Urothelium cell line (cell line): ENCODE measurements around the gene TULP1.

Source experiments
- DNase-seq: peaks from one replicate; pipeline ENCODE4 v3.0.0; 2011; ENCODE audit warnings: low spot score, mixed read lengths
- FAIRE-seq: peaks from 2 replicates; lab custom pipeline; 2011; peaks lifted over from hg19 to GRCh38; lab: Jason Lieb, UNC

Gene TULP1

GRCh38 chr6:35486005-35486925 lies 26.4 kb downstream of the TULP1 start:
- FAIRE-seq (no peak), DNase-seq (peak; percentile 50)

DNA sequence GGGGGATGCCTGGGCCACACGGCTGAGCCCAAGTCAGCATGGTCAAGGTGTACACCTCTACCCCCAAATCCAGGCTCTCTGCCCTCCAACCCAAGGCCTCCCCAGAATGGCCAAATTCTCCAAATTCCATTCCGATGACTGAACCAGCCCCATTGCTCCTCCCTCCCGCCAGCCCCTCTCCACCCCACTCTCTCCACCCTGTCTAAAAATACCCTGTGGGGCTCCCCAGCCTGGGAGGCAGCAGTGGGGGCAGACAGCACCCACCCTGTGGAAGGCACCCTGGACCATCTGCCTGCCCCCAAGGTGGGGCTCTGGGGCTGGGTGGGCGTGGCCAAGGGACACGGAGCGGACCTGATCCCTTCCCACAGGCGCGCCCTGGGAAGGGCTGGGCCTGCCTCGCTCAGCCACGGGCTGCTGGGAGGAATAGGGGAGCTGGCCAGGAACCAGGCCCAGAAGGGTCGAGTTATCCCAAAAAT lies 27.3 kb downstream of the TULP1 start:
- peak; percentile 91 for FAIRE-seq
- DNase-seq, result peak; percentile 91

DNA sequence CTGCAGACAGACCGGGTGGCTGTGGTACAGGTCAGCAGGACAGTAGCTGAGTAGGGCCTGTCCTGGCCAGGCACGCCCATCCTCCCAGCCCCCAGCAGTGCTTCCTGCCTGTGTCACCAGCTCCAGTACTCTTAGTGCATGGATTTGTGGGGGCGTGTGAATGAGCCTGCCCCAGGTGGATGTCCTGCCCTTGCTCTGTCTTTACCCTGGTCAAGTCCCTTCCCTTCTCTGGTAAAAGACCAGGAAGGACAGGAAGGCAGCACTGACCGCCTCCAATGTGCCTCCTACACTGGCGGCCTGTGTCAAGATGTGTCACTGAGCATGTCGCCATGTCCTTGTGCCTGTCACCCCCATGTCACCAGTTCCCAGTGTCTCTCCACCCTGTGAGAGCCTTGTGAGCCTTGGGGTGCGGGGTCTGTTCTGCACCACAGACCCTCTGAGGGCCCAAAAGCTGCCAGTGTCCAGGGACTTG lies 27.7 kb downstream of the TULP1 start:
- DNase-seq, result peak; percentile 70

DNA sequence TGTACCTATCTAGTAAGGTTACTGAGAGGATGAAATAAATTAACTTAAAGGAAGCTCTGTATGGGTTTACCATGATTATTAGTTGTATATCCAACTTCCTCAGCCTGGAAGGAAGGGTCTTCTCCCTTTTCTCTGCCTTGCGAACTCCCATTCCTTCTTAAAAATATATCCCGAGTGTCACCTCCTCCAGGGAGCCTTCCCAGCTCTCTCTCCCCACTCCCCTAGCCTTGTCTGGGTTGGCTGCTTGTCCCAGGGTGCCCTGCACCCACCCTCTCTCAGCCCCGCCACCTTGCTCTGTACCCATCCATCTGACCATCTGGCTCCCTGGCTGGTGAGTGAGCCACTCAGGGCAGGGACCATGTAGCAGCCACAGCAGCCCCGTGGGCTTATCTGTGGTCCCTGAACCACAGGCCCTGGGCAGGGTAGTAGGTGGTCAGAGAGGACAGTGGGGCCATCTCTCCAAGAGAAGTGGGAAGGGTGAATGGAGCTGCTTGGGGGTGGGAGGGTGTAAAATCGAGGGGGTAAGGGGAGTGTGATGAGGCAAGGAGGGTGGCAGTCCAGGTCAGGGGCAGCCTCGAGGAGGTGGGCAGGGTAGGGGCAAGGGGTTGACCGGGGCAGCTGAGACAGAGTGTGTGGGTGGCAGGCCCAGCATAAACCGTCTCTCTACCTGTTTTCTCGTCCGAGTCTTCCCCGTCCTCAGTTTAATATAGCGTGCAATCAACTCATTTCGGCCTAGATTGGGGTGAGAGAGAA lies 28.6 kb downstream of the TULP1 start:
- DNase-seq, result no peak
- no peak for FAIRE-seq

More for the DNA sequence above, 27.7 kb downstream of the TULP1 start:
- FAIRE-seq, result peak; percentile 95

- FAIRE-seq (no peak), DNase-seq (no peak)
Measured at GRCh38 chr6:35483490-35483889, 29.2 kb downstream of the TULP1 start.

DNA sequence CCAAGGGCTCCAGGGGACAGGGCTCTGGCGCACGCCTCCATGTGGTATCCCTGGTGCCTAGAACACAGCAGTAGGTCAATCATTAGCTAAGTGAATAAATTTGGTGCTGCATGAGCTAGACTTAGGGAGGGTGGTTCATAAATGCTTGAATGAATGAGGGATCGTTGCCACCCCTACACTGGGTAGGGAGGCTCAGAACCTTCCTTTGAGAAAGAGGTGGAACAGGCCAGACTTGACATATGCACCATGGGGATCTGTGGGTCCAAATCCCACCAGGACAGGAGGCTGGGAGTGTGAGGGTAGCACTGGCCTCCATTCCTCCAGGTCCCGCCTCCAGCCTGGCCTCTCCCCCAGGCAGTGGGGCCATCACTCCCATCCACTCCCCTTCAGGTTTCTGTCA lies 29.6 kb downstream of the TULP1 start:
- no peak for DNase-seq
- no peak for FAIRE-seq

DNA sequence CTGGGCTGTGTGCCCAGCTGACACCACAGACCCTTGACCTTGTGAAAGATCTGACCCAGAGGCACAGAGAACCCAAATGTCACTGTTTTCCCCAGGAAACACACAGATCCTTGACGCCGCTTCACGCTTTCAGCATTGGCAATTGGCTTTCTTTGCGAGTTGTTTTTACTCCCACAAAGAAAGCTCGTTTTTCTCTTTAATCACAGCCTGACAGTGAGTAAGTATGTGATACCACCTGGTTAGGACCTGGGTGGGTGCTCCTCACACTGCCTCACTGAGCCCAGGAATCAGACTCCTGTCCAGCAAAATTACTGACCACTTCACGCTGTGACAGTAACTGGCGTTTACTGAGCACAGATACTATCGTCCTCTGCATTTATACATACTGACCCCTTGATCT lies 31.5 kb downstream of the TULP1 start:
- no peak for DNase-seq
- FAIRE-seq, result no peak

DNA sequence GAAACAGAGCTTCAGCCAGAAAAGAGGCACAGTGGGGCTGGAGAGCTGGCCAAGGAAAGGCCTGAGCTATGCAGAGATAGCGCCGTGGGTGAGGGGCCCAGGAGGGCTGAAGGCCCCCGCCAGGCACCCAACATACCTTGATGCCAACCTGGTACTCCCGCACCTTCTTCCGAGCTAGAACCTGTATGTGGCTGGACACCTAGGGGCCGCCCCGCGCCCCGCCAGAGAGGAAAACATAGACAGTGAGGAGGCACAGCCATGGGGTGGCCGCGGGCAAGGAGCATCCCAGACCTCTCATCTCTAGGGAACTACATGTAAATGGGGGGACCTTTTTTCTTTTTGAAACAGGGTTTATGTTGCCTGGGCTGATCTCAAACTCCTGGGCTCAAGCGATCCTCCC lies 32.5 kb downstream of the TULP1 start:
- no peak for FAIRE-seq
- no peak for DNase-seq

DNA sequence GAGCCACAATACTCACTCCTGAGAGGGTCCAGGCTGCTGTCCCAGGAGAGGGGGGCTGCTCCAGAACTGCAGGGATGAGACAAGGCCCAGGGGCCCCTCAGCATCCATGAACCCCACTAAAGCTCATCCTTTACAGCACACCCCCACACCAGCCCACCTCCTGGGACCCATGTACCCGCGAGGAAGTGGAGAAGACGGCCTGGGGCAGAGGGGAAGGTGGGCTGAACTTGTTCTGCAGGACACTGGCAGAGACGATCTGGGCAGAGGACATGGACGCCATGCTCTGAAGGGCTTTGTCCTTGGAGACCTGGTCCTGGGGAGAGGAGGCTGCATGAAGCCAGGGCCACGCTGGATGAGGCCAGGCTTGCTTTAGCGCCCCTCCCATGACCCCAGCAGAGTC lies 34.4 kb downstream of the TULP1 start:
- DNase-seq (no peak), FAIRE-seq (no peak)

GRCh38 chr6:35477551-35478179 lies 35.0 kb downstream of the TULP1 start:
- DNase-seq (no peak), FAIRE-seq (no peak)

GRCh38 chr6:35477028-35477427 lies 35.7 kb downstream of the TULP1 start:
- DNase-seq, result no peak

GRCh38 chr6:35476004-35476403 lies 36.7 kb downstream of the TULP1 start:
- DNase-seq, result no peak
- FAIRE-seq, result no peak

More at GRCh38 chr6:35477028-35477427, 35.7 kb downstream of the TULP1 start:
- no peak for FAIRE-seq

DNA sequence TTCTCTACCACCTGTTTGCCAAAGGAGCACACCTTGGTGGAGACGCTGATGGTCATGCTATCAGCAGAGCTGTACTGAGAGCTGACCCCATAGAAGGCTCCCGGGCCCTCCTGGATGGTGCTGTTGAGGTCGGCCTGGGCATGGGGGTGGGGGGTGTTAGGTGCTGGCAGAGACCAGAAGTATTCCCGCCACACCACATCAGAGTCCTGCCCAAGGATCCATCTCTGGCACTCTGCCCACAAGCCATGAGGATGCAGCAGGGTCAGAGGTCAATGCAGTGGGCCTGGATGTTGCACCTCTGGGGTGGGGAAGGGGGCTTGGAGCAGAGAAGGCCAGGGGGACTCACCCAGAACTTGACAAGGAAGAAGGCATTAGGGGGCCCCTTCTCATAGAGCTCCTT lies 37.1 kb downstream of the TULP1 start:
- DNase-seq, result no peak
- no peak for FAIRE-seq

GRCh38 chr6:35474942-35475570 lies 37.6 kb downstream of the TULP1 start:
- FAIRE-seq (no peak), DNase-seq (no peak)

DNA sequence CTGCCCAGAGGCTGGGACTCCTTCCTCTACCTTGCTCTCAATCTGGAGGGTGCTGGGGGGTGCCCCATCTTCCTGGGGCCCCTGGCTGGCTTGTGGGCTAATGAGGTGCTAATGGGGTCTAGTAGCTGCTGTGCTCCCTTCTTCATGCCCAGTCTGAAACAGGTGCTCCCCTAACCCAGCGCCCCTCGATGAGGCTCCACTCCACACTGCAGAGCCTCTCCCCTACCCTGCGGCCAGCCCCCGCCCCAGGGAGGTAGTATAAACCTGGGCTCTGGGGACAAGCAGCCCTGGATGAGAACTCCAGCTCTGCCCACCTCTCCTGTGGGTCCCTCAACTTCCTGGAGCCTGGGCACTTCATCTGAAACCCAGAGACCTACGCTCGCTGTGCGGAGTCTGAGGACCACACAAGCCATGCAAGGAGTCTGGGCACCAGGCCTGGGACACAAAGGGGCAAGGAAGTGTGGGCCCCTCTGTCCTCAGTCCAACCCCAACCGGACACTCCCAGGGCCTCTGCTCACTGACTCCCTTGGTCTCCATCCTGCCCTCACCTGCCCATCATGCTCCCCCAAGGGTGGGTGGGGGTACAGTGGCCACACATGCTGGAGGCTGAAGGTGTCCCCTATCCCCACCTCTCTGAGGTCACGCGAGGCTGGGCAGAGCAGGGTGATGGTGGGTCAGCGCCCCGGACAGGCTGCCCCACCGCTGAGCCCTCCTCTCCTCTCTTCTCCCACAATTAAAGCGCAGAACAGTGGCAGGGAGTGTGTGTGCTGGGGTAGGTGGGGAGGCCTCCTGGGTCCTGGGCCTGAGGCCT lies 38.4 kb downstream of the TULP1 start:
- DNase-seq (no peak), FAIRE-seq (no peak)

DNA sequence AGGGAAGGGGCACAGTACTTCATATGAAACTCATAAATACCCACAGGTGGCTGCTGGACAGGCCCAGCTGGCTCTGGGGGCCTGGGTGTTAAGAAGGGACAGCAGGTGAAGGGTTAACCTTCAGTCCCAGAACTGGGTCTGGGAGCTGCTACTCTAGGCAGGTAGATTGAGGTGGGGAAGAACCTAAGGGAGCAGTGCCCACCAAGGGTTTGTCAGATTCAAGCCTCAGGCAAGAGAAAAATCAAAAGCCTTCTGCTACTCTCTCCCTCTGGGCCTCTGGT lies 38.9 kb downstream of the TULP1 start:
- no peak for DNase-seq
- FAIRE-seq, result no peak

DNA sequence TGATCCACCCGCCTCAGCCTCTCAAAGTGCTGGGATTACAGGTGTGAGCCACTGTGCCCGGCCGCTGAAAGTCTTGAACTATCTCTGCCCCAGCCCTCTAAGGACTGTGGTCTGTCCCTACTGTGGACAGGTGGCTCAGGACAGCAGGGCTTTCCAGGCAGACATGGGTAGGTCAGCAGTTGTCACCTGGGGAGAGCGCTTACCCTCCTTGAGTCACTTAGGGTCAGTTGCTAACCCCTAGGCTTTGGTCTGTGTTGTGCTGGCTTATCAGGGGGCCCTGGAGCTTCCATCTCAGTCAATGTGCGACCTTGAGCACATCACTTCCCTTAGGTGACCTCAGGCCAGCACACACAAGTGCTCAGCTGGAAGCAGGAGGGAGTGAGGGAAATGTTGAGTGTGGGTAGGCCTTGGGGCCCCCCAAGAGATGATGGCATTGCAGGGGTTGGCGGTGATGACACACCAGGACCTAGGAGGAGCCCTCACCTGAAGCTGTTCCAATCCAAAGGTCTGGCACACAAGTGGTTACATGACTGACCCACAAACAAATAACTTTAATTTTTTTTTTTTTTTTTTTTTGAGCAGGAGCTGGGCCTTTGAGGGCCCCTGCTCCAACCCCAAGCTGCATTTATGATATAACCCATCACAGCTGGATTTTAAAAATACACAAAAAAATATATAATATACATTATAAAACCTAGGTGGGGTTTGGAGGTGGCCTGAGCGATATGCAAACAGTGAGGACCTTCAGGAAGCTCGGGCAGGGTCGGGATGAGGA lies 39.4 kb downstream of the TULP1 start:
- DNase-seq (no peak), FAIRE-seq (no peak)

DNA sequence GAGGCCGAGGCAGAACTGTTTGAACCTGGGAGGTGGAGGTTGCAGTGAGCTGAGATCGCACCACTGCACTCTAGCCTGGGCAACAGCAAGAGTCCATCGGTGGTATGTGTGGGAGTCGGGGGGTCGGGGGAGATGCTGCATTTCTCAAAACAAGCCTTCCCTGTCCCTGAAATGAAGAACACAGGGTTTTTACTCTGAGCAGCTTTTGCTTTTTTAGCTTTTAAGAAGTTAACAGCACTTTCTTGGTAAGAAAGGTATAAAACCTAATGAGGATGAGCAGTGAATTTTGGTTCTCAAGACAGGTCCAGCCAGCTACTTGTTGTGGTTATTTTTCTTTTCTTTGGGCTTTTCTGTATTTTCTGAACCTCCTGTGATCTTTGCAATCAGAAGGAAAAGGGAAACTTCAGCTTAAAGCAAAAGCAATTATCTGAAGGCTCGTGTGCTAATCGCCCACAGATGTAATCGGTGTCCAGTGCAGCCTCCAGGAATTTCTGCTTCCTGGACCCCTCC lies 40.8 kb downstream of the TULP1 start:
- DNase-seq (no peak), FAIRE-seq (no peak)

GRCh38 chr6:35470663-35471120 lies 42.0 kb downstream of the TULP1 start:
- DNase-seq (no peak), FAIRE-seq (no peak)
